K562 (cell line): ENCODE measurements around the gene MCRS1.

ENCODE experiments used
- CTCF ChIP-seq, 3 experiments: IDR thresholded peaks in 2 of 3; conservative IDR thresholded peaks in 1 of 3; 2 replicates each; pipeline ENCODE4 v1.5.1; 2011 to 2012; ENCODE audit warnings: low read length in 3 of 3, mild to moderate bottlenecking in 3 of 3, control low read depth in 2 of 3, improper control_type of control experiment in 1 of 3, inconsistent platforms in 1 of 3, low read depth in 1 of 3, mixed read lengths in 1 of 3, moderate library complexity in 1 of 3; ENCODE audit not compliant: insufficient read depth in 2 of 3
- HNRNPUL1 ChIP-seq: fragments of 200-400 bp; formaldehyde crosslinking; IDR thresholded peaks from 2 replicates; pipeline ENCODE4 v1.6.1; 2017; ENCODE audit warnings: low read length
- MBD2 ChIP-seq: sonication (generic); IDR thresholded peaks from 2 replicates; pipeline ENCODE4 v1.6.1; 2016; ENCODE audit warnings: low read depth, borderline replicate concordance
- POLR2AphosphoS2 ChIP-seq: IDR thresholded peaks from 2 replicates; pipeline ENCODE4 v1.6.1; 2012; ENCODE audit warnings: low read length, improper control_type of control experiment
- TRIM24 ChIP-seq, 2 experiments: fragments of 450-650 bp; IDR thresholded peaks; 2 replicates each; pipeline ENCODE4 v1.6.1; 2016
- ZNF668 ChIP-seq: fragments of 250-450 bp; sonication (Bioruptor Pico); IDR thresholded peaks from 2 replicates; pipeline ENCODE4 v1.8.0; 2022; ENCODE audit warnings: mild to moderate bottlenecking, inconsistent platforms
- TF ChIP-seq, protein P1 (sequence below), 3 experiments: fragments of 200-800 bp in 1 of 3; sonication (Bioruptor generic) in 1 of 3; sonication (generic) in 1 of 3; formaldehyde crosslinking in 1 of 3; IDR thresholded peaks; 2 replicates each; pipeline versions ENCODE4 v1.6.1 to v1.8.0; 2016 to 2022; ENCODE audit warnings: mild to moderate bottlenecking in 2 of 3, missing compliant biosample characterization in 2 of 3, missing genetic modification characterization in 2 of 3, missing genetic modification reagents in 1 of 3

DNA sequence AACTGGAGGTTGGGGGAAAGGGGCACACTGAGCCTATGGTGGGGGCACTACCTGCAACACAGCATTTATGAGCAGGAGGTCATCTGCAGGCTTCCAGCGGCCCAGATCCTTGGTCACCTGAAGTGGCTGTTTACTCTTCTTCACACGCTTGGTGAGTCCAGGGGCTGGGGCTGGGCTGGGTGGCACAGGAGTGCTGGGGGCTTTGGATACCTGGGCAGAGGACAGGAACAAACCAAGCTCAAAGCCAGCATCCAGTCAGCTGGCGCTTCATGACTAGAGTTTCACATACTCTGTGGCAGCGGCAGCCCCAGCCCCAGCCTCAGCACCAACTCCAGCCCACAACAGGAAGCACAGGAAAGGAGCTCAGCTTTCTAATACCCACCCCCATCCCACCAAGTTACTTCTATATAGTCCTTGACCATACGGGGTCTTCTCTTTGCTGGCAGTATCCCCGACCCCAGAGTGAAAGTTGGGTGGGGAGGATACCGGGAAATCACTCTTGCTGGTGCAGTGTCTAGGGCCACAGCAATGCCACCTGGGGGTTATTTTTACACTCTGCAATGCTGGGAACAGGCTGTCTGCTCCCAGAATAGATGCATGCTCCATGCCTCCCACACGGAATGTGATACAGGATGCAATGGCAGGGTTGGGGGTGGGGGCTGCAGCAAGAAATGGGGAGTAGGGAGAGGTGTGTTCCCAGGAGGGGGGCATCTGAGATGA lies 3.1 kb downstream of the MCRS1 start:
- TF ChIP-seq CTCF (IDR thresholded peaks at IDR 0.05 in 2 of 3, conservative IDR thresholded peaks at IDR 0.05 in 1 of 3; ENCODE audit: insufficient read depth in 2 of 3, low read depth in 1 of 3, low read length in 3 of 3) = no peak
- TF ChIP-seq POLR2AphosphoS2 = no peak
- TF ChIP-seq ZNF668 = no peak
- no peak for TF ChIP-seq HNRNPUL1
- TF ChIP-seq MBD2 = no peak
- no peak for TF ChIP-seq TRIM24 (IDR thresholded peaks at IDR 0.05)
- TF ChIP-seq, protein P1, sequence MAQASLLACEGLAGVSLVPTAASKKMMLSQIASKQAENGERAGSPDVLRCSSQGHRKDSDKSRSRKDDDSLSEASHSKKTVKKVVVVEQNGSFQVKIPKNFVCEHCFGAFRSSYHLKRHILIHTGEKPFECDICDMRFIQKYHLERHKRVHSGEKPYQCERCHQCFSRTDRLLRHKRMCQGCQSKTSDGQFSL (CRISPR knock-in tag; IDR thresholded peaks at IDR 0.05) = no peak
- TF ChIP-seq, protein P1 (tag; IDR thresholded peaks at IDR 0.05) = no peak
